Thyroid gland (tissue), 4 donors: ENCODE data around the gene ENTPD6. TPM values are rescaled to one million over a fixed set of nuclear protein-coding genes. Genes with fewer than 3 reads are reported as not detected.

Experiments used
- DNase-seq, 2 donors: peaks; one replicate each; pipeline ENCODE4 v3.0.0-alpha.2; 2019
- H3K27ac ChIP-seq, 3 donors: fragments of 200-600 bp; sonication (generic); 1 replicate in 2 of 3; 2 replicates in 1 of 3; pipeline ENCODE4 v1.5.1; 2016 to 2019; ENCODE audit warnings: mild to moderate bottlenecking in 1 of 3, moderate library complexity in 1 of 3
- H3K27me3 ChIP-seq: fragments of 200-600 bp; sonication (generic); one replicate; pipeline ENCODE4 v1.5.1; 2019
- H3K36me3 ChIP-seq, 2 donors: fragments of 200-600 bp; sonication (generic); one replicate each; pipeline ENCODE4 v1.5.1; 2016 to 2019
- H3K4me1 ChIP-seq, 2 donors: fragments of 200-600 bp; sonication (generic); one replicate each; pipeline ENCODE4 v1.5.1; 2017 to 2019
- H3K4me3 ChIP-seq, 3 donors: fragments of 200-600 bp; sonication (generic); replicated peaks in 1 of 3; 1 replicate in 2 of 3; 2 replicates in 1 of 3; pipeline ENCODE4 v1.5.1; 2016; ENCODE audit warnings: mild to moderate bottlenecking in 1 of 3
- H3K9me3 ChIP-seq: fragments of 200-600 bp; sonication (generic); one replicate; pipeline ENCODE4 v1.5.1; 2017
- CTCF ChIP-seq, 6 experiments: fragments of 200-600 bp in 3 of 6; fragments of 450-650 bp in 3 of 6; sonication (generic) in 3 of 6; IDR thresholded peaks; one replicate each; pipeline ENCODE4 v1.5.1; 2016 to 2019; ENCODE audit warnings: antibody characterized with exemption in 6 of 6, mild to moderate bottlenecking in 2 of 6, inconsistent platforms in 1 of 6, moderate library complexity in 1 of 6
- POLR2A ChIP-seq, 2 donors: fragments of 450-650 bp; IDR thresholded peaks; one replicate each; pipeline ENCODE4 v1.6.1; 2017; ENCODE audit warnings: antibody characterized with exemption in 2 of 2, mild to moderate bottlenecking in 2 of 2, moderate library complexity in 1 of 2
- WGBS, 2 donors: methylation state at CpG; one replicate each; pipeline ENCODE4 v1.1.5; 2017; 5-methylcytosine and 5-hydroxymethylcytosine counted together
- intact Hi-C: fragments of 100-400 bp; cut with DNase I; formaldehyde crosslinking; loops from one replicate; pipeline ENCODE4 v1.15.1; 2023
- total RNA-seq, 4 donors: library from RNA; depleted of rRNA; stranded (reverse); fragments of >200 nt; gene quantifications; one replicate each; pipeline ENCODE4 v1.2.3, GENCODE V29; 2016

ENTPD6 gene
- total RNA-seq, 4 donors from 2014 or later, result 51.6 to 75.6 (median 64.9) TPM

- no peaks in the 10 kb centered on the region for H3K4me1 ChIP-seq
- no peak for DNase-seq
- 82 to 91% methylated on average over 7 of the region's 7 CpGs for WGBS, 2 donors
- H3K9me3 ChIP-seq, result no peaks in the 10 kb centered on the region
- intact Hi-C loops, result no loop called here
- no peaks in the 10 kb centered on the region for H3K36me3 ChIP-seq
- H3K27me3 ChIP-seq, result no peaks in the 10 kb centered on the region
- no peak overlapping the region for H3K27ac ChIP-seq
- no peak for TF ChIP-seq CTCF (IDR thresholded peaks at IDR 0.05)
- H3K4me3 ChIP-seq, result no peak overlapping the region
Observed at GRCh38 chr20:25187635-25188034, 7.9 kb upstream of the ENTPD6 start.

- DNase-seq, result no peak
- Histone ChIP-seq H3K27me3 (no peaks in the 10 kb centered on the region), H3K27ac (no peak overlapping the region), H3K9me3 (no peaks in the 10 kb centered on the region), H3K4me3 (no peak overlapping the region), H3K4me1 (no peaks in the 10 kb centered on the region), H3K36me3 (no peaks in the 10 kb centered on the region)
- no peak for TF ChIP-seq CTCF (IDR thresholded peaks at IDR 0.05)
- TF ChIP-seq POLR2A (IDR thresholded peaks at IDR 0.05), result no peak
- WGBS, 2 donors, result 83 to 88% methylated on average over 1 of the region's 1 CpG
- intact Hi-C loops, result no loop called here
Observed at GRCh38 chr20:25188218-25188617, 7.3 kb upstream of the ENTPD6 start.

GRCh38 chr20:25191051-25191450, 4.5 kb upstream of the ENTPD6 start:
- Histone ChIP-seq H3K9me3 (no peaks in the 10 kb centered on the region), H3K27me3 (no peaks in the 10 kb centered on the region), H3K36me3 (no peaks in the 10 kb centered on the region), H3K27ac (no peak overlapping the region), H3K4me1 (peaks cover 5 to 6% of the 10 kb centered on the region in 2 donors), H3K4me3 (no peak overlapping the region)
- intact Hi-C loops, result loop anchor here (10.0 kb wide), 1 partner anchor 204 kb away; the partner anchor contains the start of gene ABHD12
- no peak for DNase-seq
- TF ChIP-seq CTCF (IDR thresholded peaks at IDR 0.05) (no peak), POLR2A (IDR thresholded peaks at IDR 0.05) (no peak)
- WGBS, 2 donors, result 73 to 100% methylated on average over 1 of the region's 1 CpG

- DNase-seq, result no peak
- 72 to 78% methylated on average over 2 of the region's 2 CpGs for WGBS, 2 donors
- Histone ChIP-seq H3K27me3 (no peaks in the 10 kb centered on the region), H3K27ac (no peak overlapping the region), H3K4me1 (peaks cover 7 to 9% of the 10 kb centered on the region in 2 donors), H3K9me3 (no peaks in the 10 kb centered on the region), H3K36me3 (no peaks in the 10 kb centered on the region), H3K4me3 (no peak overlapping the region)
- intact Hi-C loops, result loop anchor here (10.0 kb wide), 1 partner anchor 203 kb away; the partner anchor contains the start of gene ABHD12
- TF ChIP-seq POLR2A (IDR thresholded peaks at IDR 0.05) (no peak), CTCF (IDR thresholded peaks at IDR 0.05) (no peak)
Observed at GRCh38 chr20:25191689-25192088, 3.8 kb upstream of the ENTPD6 start.

- WGBS, 2 donors, result 81 to 90% methylated on average over 2 of the region's 2 CpGs
- Histone ChIP-seq H3K4me1 (peaks cover 13 to 15% of the 10 kb centered on the region in 2 donors), H3K27me3 (no peaks in the 10 kb centered on the region), H3K9me3 (no peaks in the 10 kb centered on the region), H3K27ac (no peak overlapping the region), H3K36me3 (no peaks in the 10 kb centered on the region), H3K4me3 (no peak overlapping the region)
- DNase-seq, result no peak
- intact Hi-C loops, result loop anchor here (10.0 kb wide), 1 partner anchor 201 kb away; the partner anchor contains the start of gene ABHD12
- TF ChIP-seq CTCF (IDR thresholded peaks at IDR 0.05) (no peak), POLR2A (IDR thresholded peaks at IDR 0.05) (no peak)
Observed at GRCh38 chr20:25193843-25194242, 1.7 kb upstream of the ENTPD6 start.
